HCT116 (cell line): ENCODE results near the gene PAX5.

ENCODE experiments used
- CEBPB ChIP-seq: IDR thresholded peaks from 2 replicates; pipeline ENCODE4 v1.6.1; 2012; ENCODE audit warnings: low read depth
- EGR1 ChIP-seq: IDR thresholded peaks from 2 replicates; pipeline ENCODE4 v1.6.1; 2012; ENCODE audit warnings: low read depth
- EZH2 ChIP-seq: fragments of 200-600 bp; sonication (generic); IDR thresholded peaks from 2 replicates; pipeline ENCODE4 v1.6.1; 2017; ENCODE audit warnings: antibody characterized with exemption, mixed run types
- FOSL1 ChIP-seq: IDR thresholded peaks from 2 replicates; pipeline ENCODE4 v1.6.1; 2012; ENCODE audit warnings: low read depth
- JUND ChIP-seq: IDR thresholded peaks from 2 replicates; pipeline ENCODE4 v1.6.1; 2012
- MAX ChIP-seq: IDR thresholded peaks from 2 replicates; pipeline ENCODE4 v1.6.1; 2012
- POLR2A ChIP-seq: IDR thresholded peaks from 2 replicates; pipeline ENCODE4 v1.7.0; 2011; ENCODE audit warnings: borderline replicate concordance; ENCODE audit not compliant: insufficient read depth, insufficient read length; ENCODE audit errors: extremely low read depth
- REST ChIP-seq: IDR thresholded peaks from 2 replicates; pipeline ENCODE4 v1.6.1; 2012; ENCODE audit warnings: low read depth
- SRF ChIP-seq: IDR thresholded peaks from 2 replicates; pipeline ENCODE4 v1.6.1; 2012; ENCODE audit warnings: low read depth
- ZBTB33 ChIP-seq: IDR thresholded peaks from 2 replicates; pipeline ENCODE4 v1.6.1; 2011; ENCODE audit warnings: mild to moderate bottlenecking, low read length, moderate library complexity; ENCODE audit not compliant: insufficient replicate concordance; ENCODE audit errors: extremely low read depth
- ZNF274 ChIP-seq: fragments of 200-500 bp; sonication (Bioruptor generic); IDR thresholded peaks from 2 replicates; pipeline ENCODE4 v1.6.1; 2014; ENCODE audit warnings: mild to moderate bottlenecking, low read depth, low read length, inconsistent platforms
- TF ChIP-seq, protein P1 (sequence below), 3 experiments: fragments of 200-600 bp in 1 of 3; sonication (generic) in 1 of 3; IDR thresholded peaks in 2 of 3; conservative IDR thresholded peaks in 1 of 3; 2 replicates each; pipeline ENCODE4 v1.5.1; 2012 to 2017; ENCODE audit warnings: low read depth in 2 of 3, low read length in 2 of 3, antibody characterized with exemption in 1 of 3, borderline replicate concordance in 1 of 3, control low read depth in 1 of 3, mild to moderate bottlenecking in 1 of 3, mixed read lengths in 1 of 3, mixed run types in 1 of 3, moderate library complexity in 1 of 3; ENCODE audit not compliant: insufficient read depth in 1 of 3
- TF ChIP-seq, protein P2 (sequence below): IDR thresholded peaks from 2 replicates; pipeline ENCODE4 v1.6.1; 2012

GRCh38 chr9:36832164-36832795 lies 201.8 kb downstream of the PAX5 start:
- TF ChIP-seq, protein P1, sequence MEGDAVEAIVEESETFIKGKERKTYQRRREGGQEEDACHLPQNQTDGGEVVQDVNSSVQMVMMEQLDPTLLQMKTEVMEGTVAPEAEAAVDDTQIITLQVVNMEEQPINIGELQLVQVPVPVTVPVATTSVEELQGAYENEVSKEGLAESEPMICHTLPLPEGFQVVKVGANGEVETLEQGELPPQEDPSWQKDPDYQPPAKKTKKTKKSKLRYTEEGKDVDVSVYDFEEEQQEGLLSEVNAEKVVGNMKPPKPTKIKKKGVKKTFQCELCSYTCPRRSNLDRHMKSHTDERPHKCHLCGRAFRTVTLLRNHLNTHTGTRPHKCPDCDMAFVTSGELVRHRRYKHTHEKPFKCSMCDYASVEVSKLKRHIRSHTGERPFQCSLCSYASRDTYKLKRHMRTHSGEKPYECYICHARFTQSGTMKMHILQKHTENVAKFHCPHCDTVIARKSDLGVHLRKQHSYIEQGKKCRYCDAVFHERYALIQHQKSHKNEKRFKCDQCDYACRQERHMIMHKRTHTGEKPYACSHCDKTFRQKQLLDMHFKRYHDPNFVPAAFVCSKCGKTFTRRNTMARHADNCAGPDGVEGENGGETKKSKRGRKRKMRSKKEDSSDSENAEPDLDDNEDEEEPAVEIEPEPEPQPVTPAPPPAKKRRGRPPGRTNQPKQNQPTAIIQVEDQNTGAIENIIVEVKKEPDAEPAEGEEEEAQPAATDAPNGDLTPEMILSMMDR (IDR thresholded peaks at IDR 0.05 in 2 of 3, conservative IDR thresholded peaks at IDR 0.05 in 1 of 3; ENCODE audit: borderline replicate concordance in 1 of 3, insufficient read depth in 1 of 3, low read depth in 2 of 3, low read length in 2 of 3), result no peak
- TF ChIP-seq REST (no peak), ZNF274 (no peak), POLR2A (no peak), JUND (no peak), ZBTB33 (no peak), FOSL1 (no peak), MAX (no peak), CEBPB (no peak), EGR1 (no peak), SRF (no peak), EZH2 (no peak)
- TF ChIP-seq, protein P2, sequence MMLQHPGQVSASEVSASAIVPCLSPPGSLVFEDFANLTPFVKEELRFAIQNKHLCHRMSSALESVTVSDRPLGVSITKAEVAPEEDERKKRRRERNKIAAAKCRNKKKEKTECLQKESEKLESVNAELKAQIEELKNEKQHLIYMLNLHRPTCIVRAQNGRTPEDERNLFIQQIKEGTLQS, result no peak
